H9 (cell line): ENCODE data around the gene BCL2L14. TPM values are rescaled to one million over a fixed set of nuclear protein-coding genes. Genes with fewer than 3 reads are reported as not detected.

Experiments used
- DNase-seq: peaks from one replicate; pipeline ENCODE4 v3.0.0-alpha.2; 2017
- H2AFZ ChIP-seq: one replicate; pipeline ENCODE4 v1.6.1; 2013; ENCODE audit warnings: mild to moderate bottlenecking, low read length, control low read depth, moderate library complexity
- H2AK5ac ChIP-seq: 2 replicates; pipeline ENCODE4 v1.6.1; 2013; ENCODE audit warnings: low read length, control low read depth, mixed read lengths; ENCODE audit not compliant: insufficient read length
- H2BK120ac ChIP-seq: one replicate; pipeline ENCODE4 v1.6.1; 2013; ENCODE audit warnings: low read depth, mild to moderate bottlenecking, low read length, control low read depth, inconsistent platforms; ENCODE audit not compliant: poor library complexity, severe bottlenecking
- H2BK12ac ChIP-seq: 2 replicates; pipeline ENCODE4 v1.6.1; 2013; ENCODE audit warnings: low read length, control low read depth, mixed read lengths, low read depth; ENCODE audit not compliant: insufficient read length
- H2BK15ac ChIP-seq: 2 replicates; pipeline ENCODE4 v1.6.1; 2013; ENCODE audit warnings: low read depth, low read length, control low read depth
- H2BK20ac ChIP-seq: one replicate; pipeline ENCODE4 v1.6.1; 2013; ENCODE audit warnings: low read depth, mild to moderate bottlenecking, low read length, control low read depth, inconsistent platforms; ENCODE audit not compliant: poor library complexity, severe bottlenecking
- H2BK5ac ChIP-seq: 2 replicates; pipeline ENCODE4 v1.6.1; 2013; ENCODE audit warnings: low read length, control low read depth, mixed read lengths; ENCODE audit not compliant: insufficient read length
- H3K14ac ChIP-seq: 2 replicates; pipeline ENCODE4 v1.6.1; 2013; ENCODE audit warnings: low read length, control low read depth; ENCODE audit not compliant: insufficient read depth
- H3K18ac ChIP-seq: 2 replicates; pipeline ENCODE4 v1.6.1; 2013; ENCODE audit warnings: low read depth, mild to moderate bottlenecking, mixed read lengths, low read length, control low read depth; ENCODE audit not compliant: insufficient read length
- H3K23ac ChIP-seq: 2 replicates; pipeline ENCODE4 v1.6.1; 2013; ENCODE audit warnings: low read length, control low read depth, mixed read lengths, low read depth; ENCODE audit not compliant: insufficient read length
- H3K23me2 ChIP-seq: 2 replicates; pipeline ENCODE4 v1.6.1; 2013; ENCODE audit warnings: low read depth, mild to moderate bottlenecking, mixed read lengths, low read length, control low read depth; ENCODE audit not compliant: insufficient read length, poor library complexity, severe bottlenecking
- H3K27ac ChIP-seq: 2 replicates; pipeline ENCODE4 v1.5.1; 2013; ENCODE audit warnings: low read length, control low read depth, mixed read lengths, low read depth; ENCODE audit not compliant: insufficient read length
- H3K27me3 ChIP-seq: 2 replicates; pipeline ENCODE4 v1.6.1; 2013; ENCODE audit warnings: low read length, control low read depth, inconsistent platforms; ENCODE audit not compliant: insufficient read depth
- H3K4ac ChIP-seq: 2 replicates; pipeline ENCODE4 v1.6.1; 2013; ENCODE audit warnings: low read depth, mild to moderate bottlenecking, control low read depth, inconsistent platforms, low read length, moderate library complexity
- H3K4me1 ChIP-seq: 2 replicates; pipeline ENCODE4 v1.6.1; 2013; ENCODE audit warnings: low read length, control low read depth, inconsistent platforms; ENCODE audit not compliant: insufficient read depth
- H3K4me2 ChIP-seq: 2 replicates; pipeline ENCODE4 v1.6.1; 2013; ENCODE audit warnings: low read length, control low read depth, mixed read lengths; ENCODE audit not compliant: insufficient read length, insufficient read depth
- H3K56ac ChIP-seq: 2 replicates; pipeline ENCODE4 v1.6.1; 2013; ENCODE audit warnings: low read depth, mild to moderate bottlenecking, mixed read lengths, low read length, control low read depth; ENCODE audit not compliant: insufficient read length
- H3K79me1 ChIP-seq: 2 replicates; pipeline ENCODE4 v1.6.1; 2013; ENCODE audit warnings: low read depth, mild to moderate bottlenecking, moderate library complexity, low read length, control low read depth, inconsistent platforms; ENCODE audit not compliant: insufficient read depth, poor library complexity, severe bottlenecking
- H3K79me2 ChIP-seq: 2 replicates; pipeline ENCODE4 v1.6.1; 2013; ENCODE audit warnings: low read length, control low read depth, inconsistent platforms; ENCODE audit not compliant: insufficient read depth
- H3K9ac ChIP-seq: 2 replicates; pipeline ENCODE4 v1.6.1; 2013; ENCODE audit warnings: low read length, control low read depth, mixed read lengths; ENCODE audit not compliant: insufficient read length; ENCODE audit errors: extremely low read depth
- H3K9me3 ChIP-seq: one replicate; pipeline ENCODE4 v1.6.1; 2013; ENCODE audit warnings: low read depth, low read length, inconsistent platforms; ENCODE audit not compliant: control insufficient read depth
- H3T11ph ChIP-seq: one replicate; pipeline ENCODE4 v1.6.1; 2013; ENCODE audit warnings: mild to moderate bottlenecking, low read length, control low read depth, inconsistent platforms
- H4K20me1 ChIP-seq: one replicate; pipeline ENCODE4 v1.6.1; 2013; ENCODE audit not compliant: control insufficient read depth, insufficient read length, insufficient read depth
- H4K5ac ChIP-seq: 2 replicates; pipeline ENCODE4 v1.6.1; 2013; ENCODE audit warnings: low read depth, mild to moderate bottlenecking, mixed read lengths, low read length, control low read depth; ENCODE audit not compliant: insufficient read length
- H4K8ac ChIP-seq: replicated peaks from 2 replicates; pipeline ENCODE4 v1.6.1; 2013; ENCODE audit warnings: low read length, control low read depth, mixed read lengths, low read depth; ENCODE audit not compliant: insufficient read length
- H4K91ac ChIP-seq: 2 replicates; pipeline ENCODE4 v1.6.1; 2013; ENCODE audit warnings: low read depth, mild to moderate bottlenecking, moderate library complexity, mixed read lengths, low read length, control low read depth; ENCODE audit not compliant: insufficient read length
- H3K27ac Mint-ChIP-seq, 3 experiments: 2 replicates in 2 of 3; 3 replicates in 1 of 3; pipeline ENCODE4 v1.8.0; 2020 to 2021; ENCODE audit warnings: mixed read lengths in 3 of 3, mild to moderate bottlenecking in 1 of 3, moderate library complexity in 1 of 3
- H3K27me3 Mint-ChIP-seq: 2 replicates; pipeline ENCODE4 v1.8.0; 2021; ENCODE audit warnings: low read depth, mild to moderate bottlenecking, moderate library complexity, mixed read lengths
- H3K36me3 Mint-ChIP-seq, 3 experiments: 2 replicates in 2 of 3; 3 replicates in 1 of 3; pipeline ENCODE4 v1.8.0; 2020 to 2021; ENCODE audit warnings: low read depth in 3 of 3, mixed read lengths in 3 of 3; ENCODE audit not compliant: insufficient read depth in 1 of 3
- H3K4me1 Mint-ChIP-seq, 2 experiments: 2 replicates each; pipeline ENCODE4 v1.8.0; 2020; ENCODE audit warnings: mixed read lengths in 2 of 2
- H3K4me3 Mint-ChIP-seq, 2 experiments: 2 replicates in 1 of 2; 3 replicates in 1 of 2; pipeline ENCODE4 v1.8.0; 2020 to 2021; ENCODE audit warnings: mild to moderate bottlenecking in 2 of 2, mixed read lengths in 2 of 2, moderate library complexity in 1 of 2
- H3K9me3 Mint-ChIP-seq, 2 experiments: 2 replicates in 1 of 2; 3 replicates in 1 of 2; pipeline ENCODE4 v1.8.0; 2020; ENCODE audit warnings: mild to moderate bottlenecking in 2 of 2, mixed read lengths in 2 of 2, moderate library complexity in 1 of 2
- CTCF ChIP-seq: fragments of 200-600 bp; sonication (generic); conservative IDR thresholded peaks from 3 replicates; pipeline ENCODE4 v1.8.0; 2021; ENCODE audit warnings: antibody characterized with exemption, mild to moderate bottlenecking
- WGBS: extraction: QIAGEN DNeasy Blood & Tissue Kit; methylation state at CpG from one replicate; pipeline ENCODE4 v1.1.7; 2013; ENCODE audit warnings: missing lambda C conversion rate, low lambda C conversion rate, mixed read lengths; ENCODE audit not compliant: insufficient read length; ENCODE audit errors: extremely low coverage; 5-methylcytosine and 5-hydroxymethylcytosine counted together
- total RNA-seq: library from RNA; stranded (reverse); gene quantifications from 2 replicates; pipeline ENCODE4 v1.2.1, GENCODE V29; 2021

Gene BCL2L14
- total RNA-seq, 1 experiment from 2014 or later: 0.28 TPM

- Mint-ChIP-seq H3K4me1 (0 out of 4 replicates have a peak, but pooled peaks cover 0 to 4% of the 10 kb centered on the region in 2 experiments), H3K27ac (peak overlapping the region in 1 of 3 experiments; percentile 45; a peak in 1 of 7 replicates), H3K27me3 (peaks cover 2% of the 10 kb centered on the region; the same call in 1 of the 2 replicates), H3K9me3 (peaks cover 0 to 5% of the 10 kb centered on the region in 2 experiments; a peak in 4 of 5 replicates), H3K4me3 (no peak overlapping the region), H3K36me3 (peaks cover 0 to 3% (median 0%) of the 10 kb centered on the region in 3 experiments; a peak in 2 of 7 replicates)
- no peak overlapping the region for H3K18ac ChIP-seq
- no peaks in the 10 kb centered on the region for H3K9me3 ChIP-seq
- H3K4me1 ChIP-seq: no peaks in the 10 kb centered on the region
- no peak overlapping the region for H2BK20ac ChIP-seq
- H2BK15ac ChIP-seq: no peak overlapping the region
- TF ChIP-seq CTCF: no peak
- no peak overlapping the region for H4K5ac ChIP-seq
- H3K9ac ChIP-seq: no peak overlapping the region
- no peak overlapping the region for H3K23ac ChIP-seq
- H3K4me2 ChIP-seq: no peak overlapping the region
- no peak overlapping the region for H2AFZ ChIP-seq
- no peaks in the 10 kb centered on the region for H3K79me2 ChIP-seq
- H3K27ac ChIP-seq: no peak overlapping the region
- no peaks in the 10 kb centered on the region for H3K79me1 ChIP-seq
- no peaks in the 10 kb centered on the region for H4K20me1 ChIP-seq
- no peak overlapping the region for H3K56ac ChIP-seq
- H2BK5ac ChIP-seq: no peak overlapping the region
- H3K23me2 ChIP-seq: no peaks in the 10 kb centered on the region
- no peak overlapping the region for H3T11ph ChIP-seq
- no peak for DNase-seq
- H3K4ac ChIP-seq: no peak overlapping the region
- no peak overlapping the region for H3K14ac ChIP-seq
- H2BK120ac ChIP-seq: no peak overlapping the region
- H4K8ac ChIP-seq: no peak overlapping the region
- H4K91ac ChIP-seq: no peak overlapping the region
- no peak overlapping the region for H2AK5ac ChIP-seq
- H3K27me3 ChIP-seq: no peaks in the 10 kb centered on the region
- no peak overlapping the region for H2BK12ac ChIP-seq
- WGBS: no CpG with 5 or more reads among the region's 10 CpGs
These were observed 45.6 kb upstream of the BCL2L14 start for GRCh38 chr12:12024911-12025682.
